Hepatocyte (in vitro differentiated cells): Measurements from ENCODE around the gene PIAS1. TPM values are rescaled to one million over a fixed set of nuclear protein-coding genes. Genes with fewer than 3 reads are reported as not detected.

Experiments
- DNase-seq: peaks from one replicate; pipeline ENCODE4 v3.0.0-alpha.2; 2016; ENCODE audit warnings: low spot score
- H2AFZ ChIP-seq: fragments of 200-600 bp; sonication (generic); 2 replicates; pipeline ENCODE4 v1.6.0; 2016; ENCODE audit warnings: antibody characterized with exemption, mild to moderate bottlenecking
- H3K27ac ChIP-seq: fragments of 200-600 bp; sonication (generic); 2 replicates; pipeline ENCODE4 v1.5.1; 2016; ENCODE audit warnings: mild to moderate bottlenecking
- H3K27me3 ChIP-seq: fragments of 200-600 bp; sonication (generic); 2 replicates; pipeline ENCODE4 v1.6.1; 2016
- H3K36me3 ChIP-seq: fragments of 200-600 bp; sonication (generic); replicated peaks from 2 replicates; pipeline ENCODE4 v1.5.1; 2016; ENCODE audit warnings: low read depth; ENCODE audit not compliant: insufficient read depth
- H3K4me1 ChIP-seq: fragments of 200-600 bp; sonication (generic); 2 replicates; pipeline ENCODE4 v1.5.1; 2016; ENCODE audit warnings: mild to moderate bottlenecking, moderate library complexity; ENCODE audit not compliant: insufficient read depth
- H3K4me2 ChIP-seq: fragments of 200-600 bp; sonication (generic); 2 replicates; pipeline ENCODE4 v1.6.0; 2016
- H3K4me3 ChIP-seq: fragments of 200-600 bp; sonication (generic); 2 replicates; pipeline ENCODE4 v1.5.1; 2016; ENCODE audit warnings: mild to moderate bottlenecking
- H3K79me2 ChIP-seq: fragments of 200-600 bp; sonication (generic); 2 replicates; pipeline ENCODE4 v1.6.0; 2017; ENCODE audit warnings: mild to moderate bottlenecking
- H3K9me2 ChIP-seq: fragments of 200-600 bp; sonication (generic); replicated peaks from 2 replicates; pipeline ENCODE4 v1.6.0; 2017; ENCODE audit warnings: mild to moderate bottlenecking; ENCODE audit not compliant: insufficient read depth
- H3K9me3 ChIP-seq: fragments of 200-600 bp; sonication (generic); 2 replicates; pipeline ENCODE4 v1.5.1; 2016; ENCODE audit warnings: low read depth, mild to moderate bottlenecking
- H4K20me1 ChIP-seq: fragments of 200-600 bp; sonication (generic); 2 replicates; pipeline ENCODE4 v1.6.0; 2016; ENCODE audit warnings: mild to moderate bottlenecking; ENCODE audit not compliant: insufficient read depth, poor library complexity, severe bottlenecking
- CTCF ChIP-seq: fragments of 200-600 bp; sonication (generic); IDR thresholded peaks from 2 replicates; pipeline ENCODE4 v1.5.1; 2016; ENCODE audit warnings: antibody characterized with exemption, mild to moderate bottlenecking; ENCODE audit not compliant: poor library complexity
- EZH2 ChIP-seq: fragments of 200-600 bp; sonication (generic); IDR thresholded peaks from 2 replicates; pipeline ENCODE4 v1.6.1; 2016; ENCODE audit warnings: antibody characterized with exemption, mild to moderate bottlenecking, borderline replicate concordance
- EZH2phosphoT487 ChIP-seq: fragments of 200-600 bp; sonication (generic); IDR thresholded peaks from one replicate; pipeline ENCODE4 v1.6.1; 2018; ENCODE audit warnings: antibody characterized with exemption, mild to moderate bottlenecking, low read depth, moderate library complexity; ENCODE audit not compliant: unreplicated experiment, severe bottlenecking
- WGBS: methylation state at CpG from one replicate; pipeline ENCODE4 v1.1.6; 2016; ENCODE audit warnings: low lambda C conversion rate; ENCODE audit errors: missing lambda C conversion rate; 5-methylcytosine and 5-hydroxymethylcytosine counted together
- polyA plus RNA-seq: library from polyadenylated mRNA; unstranded; fragments of >200 nt; fragmentation: Nextera tagmentation; extraction: Ambion mirVana; gene quantifications from 2 replicates; pipeline ENCODE4 v1.2.1, GENCODE V29; 2016
- total RNA-seq: library from RNA; depleted of rRNA; stranded (reverse); fragments of >200 nt; gene quantifications from 2 replicates; pipeline ENCODE4 v1.2.3, GENCODE V29; 2014

Gene PIAS1
- total and polyA plus RNA-seq, 2 experiments from 2014 or later = 22.6 to 45.4 TPM

DNA sequence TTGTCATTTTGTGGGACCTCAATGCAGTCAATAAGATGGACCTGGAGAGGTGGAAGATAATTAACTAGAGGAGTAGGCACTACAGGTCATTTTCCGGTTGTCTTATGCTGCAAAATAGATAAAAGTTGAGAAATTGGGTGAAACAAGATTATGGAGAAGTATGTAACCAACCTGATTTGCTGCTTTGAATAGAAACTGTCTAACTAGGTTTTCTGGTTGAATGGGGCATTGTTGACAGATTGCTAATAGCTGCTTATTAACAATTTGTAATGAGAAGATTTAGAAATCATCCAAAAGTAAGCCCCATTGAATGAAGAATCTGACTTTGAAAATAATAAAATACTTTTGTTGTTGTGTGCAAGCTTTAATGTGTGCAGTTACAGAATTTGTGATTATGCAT, 26.2 kb downstream of the PIAS1 start:
- no peak for DNase-seq

DNA sequence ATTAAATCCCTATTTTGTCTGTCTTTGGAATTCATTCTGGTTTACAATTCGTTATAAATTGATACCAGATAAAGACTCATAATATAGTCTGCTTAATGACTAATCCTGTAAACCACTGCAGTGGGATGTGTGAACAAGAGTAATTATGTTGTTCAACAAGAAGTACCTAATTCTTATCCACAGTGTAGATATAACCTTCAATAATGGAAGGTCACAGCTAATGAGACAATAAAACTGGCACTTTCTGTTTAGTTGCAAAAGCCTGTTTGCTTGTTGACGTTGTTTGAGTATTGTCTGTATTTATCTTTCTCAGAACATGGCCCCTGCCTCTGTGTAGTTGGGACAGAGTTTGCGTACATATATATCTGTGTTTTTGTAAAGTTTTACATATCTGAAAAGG, 26.7 kb downstream of the PIAS1 start:
- TF ChIP-seq CTCF (no peak), EZH2phosphoT487 (no peak)
- H3K27me3 ChIP-seq = no peaks in the 10 kb centered on the region
- H3K4me3 ChIP-seq = no peak overlapping the region
- H4K20me1 ChIP-seq = peaks cover 98% of the 10 kb centered on the region
- no peaks in the 10 kb centered on the region for H3K9me2 ChIP-seq
- no peaks in the 10 kb centered on the region for H3K9me3 ChIP-seq
- H3K4me2 ChIP-seq = no peak overlapping the region
- H3K79me2 ChIP-seq = peaks cover 100% of the 10 kb centered on the region
- H2AFZ ChIP-seq = no peak overlapping the region
- H3K36me3 ChIP-seq = no peaks in the 10 kb centered on the region
- WGBS = 71% methylated on average over 3 of the region's 3 CpGs
- H3K4me1 ChIP-seq = peaks cover 18% of the 10 kb centered on the region
- DNase-seq = no peak
- no peak overlapping the region for H3K27ac ChIP-seq

More for the DNA sequence above, 26.2 kb downstream of the PIAS1 start:
- no peak overlapping the region for H3K27ac ChIP-seq
- WGBS = 69% methylated on average over 1 of the region's 1 CpG
- no peak overlapping the region for H3K4me3 ChIP-seq
- peaks cover 100% of the 10 kb centered on the region for H3K79me2 ChIP-seq
- H3K4me2 ChIP-seq = no peak overlapping the region
- TF ChIP-seq EZH2 (no peak), EZH2phosphoT487 (no peak), CTCF (no peak)
- H3K27me3 ChIP-seq = no peaks in the 10 kb centered on the region
- H3K9me2 ChIP-seq = no peaks in the 10 kb centered on the region
- H2AFZ ChIP-seq = no peak overlapping the region
- peaks cover 17% of the 10 kb centered on the region for H3K4me1 ChIP-seq
- peaks cover 98% of the 10 kb centered on the region for H4K20me1 ChIP-seq
- no peaks in the 10 kb centered on the region for H3K36me3 ChIP-seq
- H3K9me3 ChIP-seq = no peaks in the 10 kb centered on the region

- no peak overlapping the region for H3K4me3 ChIP-seq
- H3K79me2 ChIP-seq = peaks cover 100% of the 10 kb centered on the region
- no peak overlapping the region for H3K4me2 ChIP-seq
- no peak for DNase-seq
- 87% methylated on average over 4 of the region's 4 CpGs for WGBS
- H4K20me1 ChIP-seq = peaks cover 98% of the 10 kb centered on the region
- no peak overlapping the region for H2AFZ ChIP-seq
- H3K4me1 ChIP-seq = peaks cover 18% of the 10 kb centered on the region
- no peaks in the 10 kb centered on the region for H3K36me3 ChIP-seq
- no peak overlapping the region for H3K27ac ChIP-seq
- no peaks in the 10 kb centered on the region for H3K27me3 ChIP-seq
- TF ChIP-seq EZH2phosphoT487 (no peak), CTCF (no peak), EZH2 (no peak)
- H3K9me2 ChIP-seq = no peaks in the 10 kb centered on the region
- H3K9me3 ChIP-seq = no peaks in the 10 kb centered on the region
These were observed 27.9 kb downstream of the PIAS1 start for GRCh38 chr15:68081869-68082505.
